SK-N-SH treated with all-trans-retinoic acid at 6 μM for 48 hours (cell line): ENCODE results near the gene SLC16A10.
"Not testable (repeated sequence)": the region's sequence is repeated elsewhere in the genome, so short reads cannot be mapped to it uniquely, and the experiment has no call there.

Experiments used
- ATAC-seq: fragments of 200-7000 bp; cut with Tn5 transposase; 3 replicates; pipeline ENCODE4 v1.9.1; 2020; ENCODE audit warnings: mild to moderate bottlenecking, moderate library complexity
- CSDC2 ChIP-seq: fragments of 250-450 bp; sonication (Bioruptor Pico); IDR thresholded peaks from 2 replicates; pipeline ENCODE4 v1.5.0; 2020; ENCODE audit warnings: mild to moderate bottlenecking, moderate library complexity
- ESRRG ChIP-seq: fragments of 250-450 bp; sonication (Bioruptor Pico); IDR thresholded peaks from 2 replicates; pipeline ENCODE4 v1.6.1; 2021; ENCODE audit warnings: mild to moderate bottlenecking
- ISL1 ChIP-seq: fragments of 250-450 bp; sonication (Bioruptor Pico); IDR thresholded peaks from 2 replicates; pipeline ENCODE4 v2.1.2; 2022; ENCODE audit warnings: mild to moderate bottlenecking, moderate library complexity
- OSR1 ChIP-seq: fragments of 250-450 bp; sonication (Bioruptor Pico); IDR thresholded peaks from 2 replicates; pipeline ENCODE4 v1.8.0; 2022; ENCODE audit warnings: moderate library complexity, mild to moderate bottlenecking, inconsistent platforms
- PPARA ChIP-seq: fragments of 250-450 bp; sonication (Bioruptor Pico); IDR thresholded peaks from 2 replicates; pipeline ENCODE4 v1.5.0; 2020; ENCODE audit warnings: mild to moderate bottlenecking, borderline replicate concordance
- SNAI2 ChIP-seq: fragments of 250-450 bp; sonication (Bioruptor Pico); IDR thresholded peaks from 2 replicates; pipeline ENCODE4 v1.5.0; 2020; ENCODE audit warnings: mild to moderate bottlenecking, moderate library complexity
- TCF4 ChIP-seq: fragments of 250-450 bp; sonication (Bioruptor Pico); IDR thresholded peaks from 2 replicates; pipeline ENCODE4 v1.8.0; 2021; ENCODE audit warnings: mild to moderate bottlenecking, moderate library complexity, borderline replicate concordance
- TOX ChIP-seq: fragments of 250-450 bp; sonication (Bioruptor Pico); IDR thresholded peaks from 2 replicates; pipeline ENCODE4 v1.8.0; 2021; ENCODE audit warnings: mild to moderate bottlenecking, moderate library complexity, borderline replicate concordance
- ZFP3 ChIP-seq: fragments of 250-450 bp; sonication (Bioruptor Pico); IDR thresholded peaks from 2 replicates; pipeline ENCODE4 v1.5.0; 2020; ENCODE audit warnings: mild to moderate bottlenecking, moderate library complexity
- ZFP30 ChIP-seq: fragments of 450-650 bp; formaldehyde crosslinking; IDR thresholded peaks from 2 replicates; pipeline ENCODE4 v1.5.0; 2022; ENCODE audit warnings: mild to moderate bottlenecking, moderate library complexity
- ZNF565 ChIP-seq: fragments of 450-650 bp; formaldehyde crosslinking; conservative IDR thresholded peaks from 2 replicates; pipeline ENCODE4 v1.5.0; 2020; ENCODE audit warnings: low read depth, mild to moderate bottlenecking, moderate library complexity
- ZNF8 ChIP-seq: fragments of 450-650 bp; formaldehyde crosslinking; IDR thresholded peaks from 2 replicates; pipeline ENCODE4 v1.5.0; 2020; ENCODE audit warnings: mild to moderate bottlenecking, moderate library complexity
- TF ChIP-seq, protein P1 (sequence below): fragments of 250-450 bp; sonication (Bioruptor Pico); IDR thresholded peaks from 2 replicates; pipeline ENCODE4 v1.8.0; 2021; ENCODE audit warnings: low read depth, mild to moderate bottlenecking, moderate library complexity, borderline replicate concordance
- TF ChIP-seq, protein P2 (sequence below): fragments of 250-450 bp; sonication (Bioruptor Pico); IDR thresholded peaks from 2 replicates; pipeline ENCODE4 v1.5.0; 2020; ENCODE audit warnings: mild to moderate bottlenecking, moderate library complexity
- TF ChIP-seq, protein P3 (sequence below): fragments of 250-450 bp; sonication (Bioruptor Pico); IDR thresholded peaks from 2 replicates; pipeline ENCODE4 v1.8.0; 2020; ENCODE audit warnings: mild to moderate bottlenecking, moderate library complexity, borderline replicate concordance
- TF ChIP-seq, protein P4 (sequence below): fragments of 250-450 bp; sonication (Bioruptor Pico); IDR thresholded peaks from 2 replicates; pipeline ENCODE4 v1.5.1; 2020; ENCODE audit warnings: low read depth, mild to moderate bottlenecking, moderate library complexity

Gene SLC16A10

DNA sequence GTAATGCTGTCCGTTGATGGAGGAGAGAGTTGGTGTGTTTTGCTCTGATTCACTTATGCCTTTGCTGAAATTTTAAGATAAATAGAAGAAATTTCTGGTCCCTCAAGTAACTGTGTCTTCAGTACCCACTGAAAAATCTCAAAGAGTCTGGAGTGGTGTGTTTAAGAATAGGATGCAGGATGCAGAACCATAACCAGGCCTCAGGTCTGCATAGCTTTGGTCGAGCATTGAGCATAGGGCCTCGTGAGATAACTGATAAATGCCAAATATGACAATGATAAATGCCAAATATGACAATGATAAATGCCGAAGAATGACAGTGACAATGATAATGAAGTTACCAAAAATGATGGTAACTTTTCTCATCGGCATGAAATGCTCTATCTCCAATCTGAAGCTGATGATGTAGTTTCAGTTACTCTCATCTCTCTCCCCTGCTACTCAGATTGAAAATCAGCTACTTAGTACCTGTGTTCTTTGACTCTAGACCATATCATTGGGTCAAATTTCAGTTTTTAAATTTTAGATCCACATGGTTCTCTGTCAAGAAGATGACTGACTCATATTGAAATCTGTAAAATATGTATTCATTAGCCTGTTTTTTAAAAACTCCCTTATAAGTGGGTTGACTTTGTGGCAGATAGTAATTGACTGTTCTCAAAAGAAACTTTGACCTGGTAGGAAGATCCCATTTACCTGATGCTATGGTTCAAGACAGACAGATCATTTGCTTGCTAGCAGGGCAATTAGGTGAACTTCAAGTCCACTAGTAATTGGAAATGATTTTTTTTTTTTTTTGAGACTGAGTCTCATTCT, 96.6 kb downstream of the SLC16A10 start (continued):
- TF ChIP-seq, protein P1, sequence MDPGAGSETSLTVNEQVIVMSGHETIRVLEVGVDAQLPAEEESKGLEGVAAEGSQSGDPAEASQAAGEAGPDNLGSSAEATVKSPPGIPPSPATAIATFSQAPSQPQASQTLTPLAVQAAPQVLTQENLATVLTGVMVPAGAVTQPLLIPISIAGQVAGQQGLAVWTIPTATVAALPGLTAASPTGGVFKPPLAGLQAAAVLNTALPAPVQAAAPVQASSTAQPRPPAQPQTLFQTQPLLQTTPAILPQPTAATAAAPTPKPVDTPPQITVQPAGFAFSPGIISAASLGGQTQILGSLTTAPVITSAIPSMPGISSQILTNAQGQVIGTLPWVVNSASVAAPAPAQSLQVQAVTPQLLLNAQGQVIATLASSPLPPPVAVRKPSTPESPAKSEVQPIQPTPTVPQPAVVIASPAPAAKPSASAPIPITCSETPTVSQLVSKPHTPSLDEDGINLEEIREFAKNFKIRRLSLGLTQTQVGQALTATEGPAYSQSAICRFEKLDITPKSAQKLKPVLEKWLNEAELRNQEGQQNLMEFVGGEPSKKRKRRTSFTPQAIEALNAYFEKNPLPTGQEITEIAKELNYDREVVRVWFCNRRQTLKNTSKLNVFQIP (CRISPR knock-in tag) = no peak

DNA sequence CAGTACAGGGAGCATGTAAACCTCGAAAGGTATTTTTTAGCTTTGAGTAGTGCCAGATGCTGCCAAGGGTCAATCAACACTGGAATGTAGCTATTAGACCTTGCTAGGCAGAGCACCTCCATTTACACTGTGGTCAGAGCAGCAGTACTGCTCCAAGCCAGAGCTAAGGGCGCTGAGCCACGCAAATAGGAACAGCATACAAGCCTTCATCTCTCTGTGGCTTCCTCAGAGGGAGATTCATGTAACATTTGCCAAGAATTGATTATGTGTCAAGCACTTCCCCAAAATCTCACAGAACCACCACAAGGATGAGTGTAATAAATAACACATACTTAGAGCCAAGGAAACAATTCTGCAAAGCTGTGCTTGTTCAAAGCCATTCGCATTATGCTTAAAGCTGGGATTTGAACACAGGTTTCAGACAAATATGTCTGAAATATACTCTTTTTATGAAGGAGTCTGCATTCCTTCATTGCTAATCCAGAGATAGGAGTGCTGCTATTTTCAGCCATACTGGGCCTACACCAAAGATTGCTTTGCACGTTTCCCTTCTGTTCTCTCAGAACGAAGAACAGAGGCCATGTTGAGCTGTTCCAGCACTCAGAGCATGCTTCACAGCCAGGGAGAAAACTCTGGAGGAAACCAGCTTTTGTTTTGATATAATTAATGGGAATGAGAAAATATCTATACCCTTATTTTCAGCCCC, 97.7 kb downstream of the SLC16A10 start:
- ATAC-seq = no peak
- no peak for TF ChIP-seq CSDC2 (CRISPR knock-in tag)
- no peak for TF ChIP-seq ISL1 (CRISPR knock-in tag)
- TF ChIP-seq ZFP3 (CRISPR knock-in tag) = no peak
- no peak for TF ChIP-seq TCF4 (CRISPR knock-in tag)
- no peak for TF ChIP-seq TOX (CRISPR knock-in tag)
- TF ChIP-seq ZNF8 (CRISPR knock-in tag) = no peak
- TF ChIP-seq, protein P2, sequence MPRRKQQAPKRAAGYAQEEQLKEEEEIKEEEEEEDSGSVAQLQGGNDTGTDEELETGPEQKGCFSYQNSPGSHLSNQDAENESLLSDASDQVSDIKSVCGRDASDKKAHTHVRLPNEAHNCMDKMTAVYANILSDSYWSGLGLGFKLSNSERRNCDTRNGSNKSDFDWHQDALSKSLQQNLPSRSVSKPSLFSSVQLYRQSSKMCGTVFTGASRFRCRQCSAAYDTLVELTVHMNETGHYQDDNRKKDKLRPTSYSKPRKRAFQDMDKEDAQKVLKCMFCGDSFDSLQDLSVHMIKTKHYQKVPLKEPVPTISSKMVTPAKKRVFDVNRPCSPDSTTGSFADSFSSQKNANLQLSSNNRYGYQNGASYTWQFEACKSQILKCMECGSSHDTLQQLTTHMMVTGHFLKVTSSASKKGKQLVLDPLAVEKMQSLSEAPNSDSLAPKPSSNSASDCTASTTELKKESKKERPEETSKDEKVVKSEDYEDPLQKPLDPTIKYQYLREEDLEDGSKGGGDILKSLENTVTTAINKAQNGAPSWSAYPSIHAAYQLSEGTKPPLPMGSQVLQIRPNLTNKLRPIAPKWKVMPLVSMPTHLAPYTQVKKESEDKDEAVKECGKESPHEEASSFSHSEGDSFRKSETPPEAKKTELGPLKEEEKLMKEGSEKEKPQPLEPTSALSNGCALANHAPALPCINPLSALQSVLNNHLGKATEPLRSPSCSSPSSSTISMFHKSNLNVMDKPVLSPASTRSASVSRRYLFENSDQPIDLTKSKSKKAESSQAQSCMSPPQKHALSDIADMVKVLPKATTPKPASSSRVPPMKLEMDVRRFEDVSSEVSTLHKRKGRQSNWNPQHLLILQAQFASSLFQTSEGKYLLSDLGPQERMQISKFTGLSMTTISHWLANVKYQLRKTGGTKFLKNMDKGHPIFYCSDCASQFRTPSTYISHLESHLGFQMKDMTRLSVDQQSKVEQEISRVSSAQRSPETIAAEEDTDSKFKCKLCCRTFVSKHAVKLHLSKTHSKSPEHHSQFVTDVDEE (CRISPR knock-in tag) = no peak
- TF ChIP-seq SNAI2 (CRISPR knock-in tag) = no peak
- no peak for TF ChIP-seq ZFP30 (CRISPR knock-in tag)
- TF ChIP-seq PPARA (CRISPR knock-in tag) = no peak
- TF ChIP-seq ZNF565 (CRISPR knock-in tag) = no peak
- TF ChIP-seq, protein P3, sequence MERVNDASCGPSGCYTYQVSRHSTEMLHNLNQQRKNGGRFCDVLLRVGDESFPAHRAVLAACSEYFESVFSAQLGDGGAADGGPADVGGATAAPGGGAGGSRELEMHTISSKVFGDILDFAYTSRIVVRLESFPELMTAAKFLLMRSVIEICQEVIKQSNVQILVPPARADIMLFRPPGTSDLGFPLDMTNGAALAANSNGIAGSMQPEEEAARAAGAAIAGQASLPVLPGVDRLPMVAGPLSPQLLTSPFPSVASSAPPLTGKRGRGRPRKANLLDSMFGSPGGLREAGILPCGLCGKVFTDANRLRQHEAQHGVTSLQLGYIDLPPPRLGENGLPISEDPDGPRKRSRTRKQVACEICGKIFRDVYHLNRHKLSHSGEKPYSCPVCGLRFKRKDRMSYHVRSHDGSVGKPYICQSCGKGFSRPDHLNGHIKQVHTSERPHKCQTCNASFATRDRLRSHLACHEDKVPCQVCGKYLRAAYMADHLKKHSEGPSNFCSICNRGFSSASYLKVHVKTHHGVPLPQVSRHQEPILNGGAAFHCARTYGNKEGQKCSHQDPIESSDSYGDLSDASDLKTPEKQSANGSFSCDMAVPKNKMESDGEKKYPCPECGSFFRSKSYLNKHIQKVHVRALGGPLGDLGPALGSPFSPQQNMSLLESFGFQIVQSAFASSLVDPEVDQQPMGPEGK = no peak
- TF ChIP-seq OSR1 (CRISPR knock-in tag) = no peak
- TF ChIP-seq, protein P4, sequence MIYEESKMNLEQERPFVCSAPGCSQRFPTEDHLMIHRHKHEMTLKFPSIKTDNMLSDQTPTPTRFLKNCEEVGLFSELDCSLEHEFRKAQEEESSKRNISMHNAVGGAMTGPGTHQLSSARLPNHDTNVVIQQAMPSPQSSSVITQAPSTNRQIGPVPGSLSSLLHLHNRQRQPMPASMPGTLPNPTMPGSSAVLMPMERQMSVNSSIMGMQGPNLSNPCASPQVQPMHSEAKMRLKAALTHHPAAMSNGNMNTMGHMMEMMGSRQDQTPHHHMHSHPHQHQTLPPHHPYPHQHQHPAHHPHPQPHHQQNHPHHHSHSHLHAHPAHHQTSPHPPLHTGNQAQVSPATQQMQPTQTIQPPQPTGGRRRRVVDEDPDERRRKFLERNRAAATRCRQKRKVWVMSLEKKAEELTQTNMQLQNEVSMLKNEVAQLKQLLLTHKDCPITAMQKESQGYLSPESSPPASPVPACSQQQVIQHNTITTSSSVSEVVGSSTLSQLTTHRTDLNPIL = no peak

DNA sequence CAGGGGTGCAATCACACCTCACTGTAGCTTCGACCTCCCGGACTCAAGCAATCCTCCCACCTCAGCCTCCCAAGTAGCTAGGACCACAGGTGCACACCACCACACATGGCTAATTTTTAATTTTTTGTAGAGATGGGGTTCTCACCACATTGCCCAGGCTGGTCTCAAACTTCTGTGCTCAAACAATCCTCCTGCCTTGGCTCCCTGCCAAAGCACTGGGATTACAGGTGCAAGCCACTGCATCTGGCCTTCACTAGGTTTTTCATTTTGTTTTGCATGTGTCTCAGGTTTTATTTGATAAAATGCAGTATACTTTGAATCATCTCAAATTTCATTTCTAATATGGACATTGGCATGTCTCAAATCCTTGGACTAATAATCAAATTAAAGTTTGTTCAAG, 98.7 kb downstream of the SLC16A10 start:
- ATAC-seq = no peak
- TF ChIP-seq ESRRG (no peak), OSR1 (CRISPR knock-in tag) (no peak), ZFP30 (CRISPR knock-in tag) (no peak), SNAI2 (CRISPR knock-in tag) (no peak)
- TF ChIP-seq, protein P4 = no peak

DNA sequence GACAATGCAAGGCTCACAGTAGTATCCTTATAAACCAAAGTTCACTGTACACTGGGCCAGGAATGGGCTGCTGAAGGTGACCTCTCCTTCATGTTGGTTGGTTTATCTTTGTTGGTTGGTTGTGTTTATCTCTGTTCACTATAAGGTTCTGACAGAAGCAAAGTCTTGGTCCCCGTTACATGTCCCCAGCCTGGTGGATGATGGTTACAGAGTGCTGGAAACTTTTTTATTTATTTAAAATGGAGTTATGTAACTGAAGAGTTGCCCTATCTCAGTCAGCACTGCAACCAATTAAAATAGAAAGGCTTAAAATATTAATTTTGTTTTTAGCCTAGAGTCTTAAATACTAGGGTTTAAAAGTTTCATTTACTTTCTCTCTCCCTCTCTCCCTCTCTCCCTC, 100.6 kb downstream of the SLC16A10 start:
- TF ChIP-seq ZNF565 (CRISPR knock-in tag) = no peak
- TF ChIP-seq, protein P3 = no peak
- no peak for TF ChIP-seq ZNF8 (CRISPR knock-in tag)
- TF ChIP-seq TOX (CRISPR knock-in tag) = no peak
- ATAC-seq = no peak

DNA sequence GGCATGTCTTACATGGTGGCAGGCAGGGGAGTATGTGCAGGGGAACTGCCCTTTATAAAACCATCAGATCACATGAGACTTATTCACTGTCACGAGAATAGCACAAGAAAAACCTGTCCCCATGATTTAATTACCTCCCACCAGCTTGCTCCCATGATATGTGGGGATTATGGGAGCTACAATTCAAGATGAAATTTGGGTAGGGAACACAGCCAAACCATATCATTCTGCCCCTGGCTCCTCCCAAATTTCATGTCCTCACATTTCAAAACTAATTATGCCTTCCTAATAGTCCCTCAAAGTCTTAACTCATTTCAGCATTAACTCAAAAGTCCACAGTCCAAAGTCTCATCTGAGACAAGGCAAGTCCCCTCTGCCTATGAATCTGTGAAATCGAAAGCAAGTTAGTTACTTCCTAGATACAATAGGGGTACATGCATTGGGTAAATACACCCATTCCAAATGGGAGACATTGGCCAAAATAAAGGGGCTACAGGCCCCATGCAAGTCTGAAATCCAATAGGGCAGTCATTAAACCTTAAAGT, 102.4 kb downstream of the SLC16A10 start:
- not testable (repeated sequence) for ATAC-seq
